ENCODE data around the gene SMPDL3A.

- TF ChIP-seq POLR2AphosphoS5 (IDR thresholded peaks at IDR 0.05; ENCODE audit: borderline replicate concordance, low read depth, low read length) (no peak), EZH2 (IDR thresholded peaks at IDR 0.05) (no peak), FOXP2 (optimal IDR thresholded peaks at IDR 0.05; ENCODE audit: control extremely low read depth, extremely low read length, insufficient read depth) (no peak)
Observed at GRCh38 chr6:122770835-122771601, 18.0 kb upstream of the SMPDL3A start.

All from SK-N-MC (cell line).